T-cell (primary cell): Measurements from ENCODE around the gene GGCX. TPM values are rescaled to one million over a fixed set of nuclear protein-coding genes. Genes with fewer than 3 reads are reported as not detected.

ENCODE experiments used
- total RNA-seq, 35 experiments: library from RNA in 6 of 35; stranded (reverse) in 6 of 35; fragments of 120-200 nt in 1 of 35; gene quantifications; one replicate each; pipeline versions ENCODE4 v1.2.1 to v1.2.4 and lab custom pipeline; 2013 to 2026

Gene GGCX
- total RNA-seq, 5 donors from 2014 or later (not counting 1 experiment from before 2014, with no cell fraction given) = 20.4 to 29.7 (median 25.7) TPM

Other genes with a start within 250 kb of the GGCX start
- gene TGOLN2, start 233.5 kb downstream of the GGCX start, total RNA-seq = 100 to 1,000 TPM; 142 to 175 (median 161) TPM
- gene RETSAT, start 207.0 kb downstream of the GGCX start, total RNA-seq = 10 to 100 TPM; 24.2 to 36.3 (median 26.5) TPM
- gene ELMOD3, start 206.7 kb downstream of the GGCX start, total RNA-seq = 10 to 100 TPM; 18.8 to 30.9 (median 25.2) TPM
- 10 to 100 TPM; 30.1 to 71.7 (median 41.2) TPM for gene CAPG, start 151.1 kb downstream of the GGCX start, total RNA-seq
- gene SH2D6, start 142.8 kb downstream of the GGCX start, total RNA-seq = 1 to 10 TPM in 1 of 5 donors, under 1 TPM in 3, not detected in 1; 0.49 to 1.1 (median 0.60) TPM
- 100 to 1,000 TPM; 110 to 184 (median 165) TPM for gene MAT2A, start 22.3 kb downstream of the GGCX start, total RNA-seq
- 100 to 1,000 TPM in 1 of 5 donors, 10 to 100 TPM in 4; 76.2 to 102 (median 84.5) TPM for gene VAMP8, start 16.1 kb upstream of the GGCX start, total RNA-seq
- gene VAMP5, start 22.9 kb upstream of the GGCX start, total RNA-seq = 10 to 100 TPM; 25.0 to 40.1 (median 33.9) TPM
- gene RNF181, start 34.3 kb upstream of the GGCX start, total RNA-seq = 10 to 100 TPM; 49.9 to 74.6 (median 64.3) TPM
- gene TMEM150A, start 41.2 kb upstream of the GGCX start, total RNA-seq = 10 to 100 TPM in 3 of 5 donors, 1 to 10 TPM in 2; 8.4 to 17.1 (median 16.2) TPM
- gene C2orf68, start 50.6 kb upstream of the GGCX start, total RNA-seq = 10 to 100 TPM; 45.3 to 77.9 (median 62.4) TPM
- gene USP39, start 54.7 kb upstream of the GGCX start, total RNA-seq = 10 to 100 TPM; 48.0 to 68.0 (median 62.1) TPM
- gene SFTPB, start 106.7 kb upstream of the GGCX start, total RNA-seq = 10 to 100 TPM in 3 of 5 donors, not detected in 2; 11.6 to 18.6 (median 16.0) TPM
- 100 to 1,000 TPM in 1 of 5 donors, 10 to 100 TPM in 4; 17.3 to 377 (median 82.9) TPM for gene GNLY, start 132.9 kb upstream of the GGCX start, total RNA-seq
- gene ATOH8, start 192.5 kb upstream of the GGCX start, total RNA-seq = under 1 TPM in 1 of 5 donors, not detected in 4; 0.20 TPM